Hepatocyte (in vitro differentiated cells): ENCODE measurements around the gene GRIN3B. TPM values are rescaled to one million over a fixed set of nuclear protein-coding genes. Genes with fewer than 3 reads are reported as not detected.

ENCODE experiments used
- DNase-seq: peaks from one replicate; pipeline ENCODE4 v3.0.0-alpha.2; 2016; ENCODE audit warnings: low spot score
- H2AFZ ChIP-seq: fragments of 200-600 bp; sonication (generic); 2 replicates; pipeline ENCODE4 v1.6.0; 2016; ENCODE audit warnings: antibody characterized with exemption, mild to moderate bottlenecking
- H3K27ac ChIP-seq: fragments of 200-600 bp; sonication (generic); 2 replicates; pipeline ENCODE4 v1.5.1; 2016; ENCODE audit warnings: mild to moderate bottlenecking
- H3K27me3 ChIP-seq: fragments of 200-600 bp; sonication (generic); 2 replicates; pipeline ENCODE4 v1.6.1; 2016
- H3K36me3 ChIP-seq: fragments of 200-600 bp; sonication (generic); replicated peaks from 2 replicates; pipeline ENCODE4 v1.5.1; 2016; ENCODE audit warnings: low read depth; ENCODE audit not compliant: insufficient read depth
- H3K4me1 ChIP-seq: fragments of 200-600 bp; sonication (generic); 2 replicates; pipeline ENCODE4 v1.5.1; 2016; ENCODE audit warnings: mild to moderate bottlenecking, moderate library complexity; ENCODE audit not compliant: insufficient read depth
- H3K4me2 ChIP-seq: fragments of 200-600 bp; sonication (generic); 2 replicates; pipeline ENCODE4 v1.6.0; 2016
- H3K4me3 ChIP-seq: fragments of 200-600 bp; sonication (generic); 2 replicates; pipeline ENCODE4 v1.5.1; 2016; ENCODE audit warnings: mild to moderate bottlenecking
- H3K79me2 ChIP-seq: fragments of 200-600 bp; sonication (generic); 2 replicates; pipeline ENCODE4 v1.6.0; 2017; ENCODE audit warnings: mild to moderate bottlenecking
- H3K9me2 ChIP-seq: fragments of 200-600 bp; sonication (generic); replicated peaks from 2 replicates; pipeline ENCODE4 v1.6.0; 2017; ENCODE audit warnings: mild to moderate bottlenecking; ENCODE audit not compliant: insufficient read depth
- H3K9me3 ChIP-seq: fragments of 200-600 bp; sonication (generic); 2 replicates; pipeline ENCODE4 v1.5.1; 2016; ENCODE audit warnings: low read depth, mild to moderate bottlenecking
- H4K20me1 ChIP-seq: fragments of 200-600 bp; sonication (generic); 2 replicates; pipeline ENCODE4 v1.6.0; 2016; ENCODE audit warnings: mild to moderate bottlenecking; ENCODE audit not compliant: insufficient read depth, poor library complexity, severe bottlenecking
- EZH2 ChIP-seq: fragments of 200-600 bp; sonication (generic); IDR thresholded peaks from 2 replicates; pipeline ENCODE4 v1.6.1; 2016; ENCODE audit warnings: antibody characterized with exemption, mild to moderate bottlenecking, borderline replicate concordance
- EZH2phosphoT487 ChIP-seq: fragments of 200-600 bp; sonication (generic); IDR thresholded peaks from one replicate; pipeline ENCODE4 v1.6.1; 2018; ENCODE audit warnings: antibody characterized with exemption, mild to moderate bottlenecking, low read depth, moderate library complexity; ENCODE audit not compliant: unreplicated experiment, severe bottlenecking
- WGBS: methylation state at CpG from one replicate; pipeline ENCODE4 v1.1.6; 2016; ENCODE audit warnings: low lambda C conversion rate; ENCODE audit errors: missing lambda C conversion rate; 5-methylcytosine and 5-hydroxymethylcytosine counted together
- polyA plus RNA-seq: library from polyadenylated mRNA; unstranded; fragments of >200 nt; fragmentation: Nextera tagmentation; extraction: Ambion mirVana; gene quantifications from 2 replicates; pipeline ENCODE4 v1.2.1, GENCODE V29; 2016
- total RNA-seq: library from RNA; depleted of rRNA; stranded (reverse); fragments of >200 nt; gene quantifications from 2 replicates; pipeline ENCODE4 v1.2.3, GENCODE V29; 2014
- TF ChIP-seq, protein P1 (sequence below): fragments of 200-600 bp; sonication (generic); IDR thresholded peaks from 2 replicates; pipeline ENCODE4 v1.5.1; 2016; ENCODE audit warnings: antibody characterized with exemption, mild to moderate bottlenecking; ENCODE audit not compliant: poor library complexity

Gene GRIN3B
- total and polyA plus RNA-seq, 2 experiments from 2014 or later = 0.30 to 0.48 TPM

DNA sequence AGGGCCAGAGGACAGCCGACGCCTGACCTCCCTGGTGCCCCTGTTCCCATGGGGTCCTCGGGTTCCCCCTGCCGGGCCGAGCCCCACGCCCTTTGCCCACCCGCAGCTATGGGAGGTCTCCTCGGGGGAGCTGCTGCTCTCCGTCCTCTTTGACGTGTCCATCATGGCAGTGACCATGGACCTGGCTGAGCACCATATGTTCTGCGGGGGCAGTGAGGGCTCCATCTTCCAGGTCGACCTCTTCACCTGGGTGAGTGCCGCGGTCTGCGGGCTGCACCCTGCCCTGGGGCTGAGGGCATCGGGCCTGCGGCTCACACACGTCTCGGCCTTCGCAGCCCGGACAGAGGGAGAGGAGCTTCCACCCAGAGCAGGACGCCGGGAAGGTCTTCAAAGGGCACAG lies 9.5 kb upstream of the GRIN3B start:
- Histone ChIP-seq H2AFZ (no peak overlapping the region), H3K9me3 (no peaks in the 10 kb centered on the region), H3K27ac (no peak overlapping the region), H4K20me1 (no peaks in the 10 kb centered on the region), H3K27me3 (peaks cover 4% of the 10 kb centered on the region), H3K79me2 (no peaks in the 10 kb centered on the region), H3K4me2 (no peak overlapping the region), H3K4me1 (no peaks in the 10 kb centered on the region), H3K9me2 (no peaks in the 10 kb centered on the region), H3K36me3 (no peaks in the 10 kb centered on the region), H3K4me3 (no peak overlapping the region)
- 95% methylated on average over 23 of the region's 23 CpGs for WGBS
- TF ChIP-seq, protein P1, sequence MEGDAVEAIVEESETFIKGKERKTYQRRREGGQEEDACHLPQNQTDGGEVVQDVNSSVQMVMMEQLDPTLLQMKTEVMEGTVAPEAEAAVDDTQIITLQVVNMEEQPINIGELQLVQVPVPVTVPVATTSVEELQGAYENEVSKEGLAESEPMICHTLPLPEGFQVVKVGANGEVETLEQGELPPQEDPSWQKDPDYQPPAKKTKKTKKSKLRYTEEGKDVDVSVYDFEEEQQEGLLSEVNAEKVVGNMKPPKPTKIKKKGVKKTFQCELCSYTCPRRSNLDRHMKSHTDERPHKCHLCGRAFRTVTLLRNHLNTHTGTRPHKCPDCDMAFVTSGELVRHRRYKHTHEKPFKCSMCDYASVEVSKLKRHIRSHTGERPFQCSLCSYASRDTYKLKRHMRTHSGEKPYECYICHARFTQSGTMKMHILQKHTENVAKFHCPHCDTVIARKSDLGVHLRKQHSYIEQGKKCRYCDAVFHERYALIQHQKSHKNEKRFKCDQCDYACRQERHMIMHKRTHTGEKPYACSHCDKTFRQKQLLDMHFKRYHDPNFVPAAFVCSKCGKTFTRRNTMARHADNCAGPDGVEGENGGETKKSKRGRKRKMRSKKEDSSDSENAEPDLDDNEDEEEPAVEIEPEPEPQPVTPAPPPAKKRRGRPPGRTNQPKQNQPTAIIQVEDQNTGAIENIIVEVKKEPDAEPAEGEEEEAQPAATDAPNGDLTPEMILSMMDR = no peak
- TF ChIP-seq EZH2phosphoT487 (no peak), EZH2 (no peak)
- no peak for DNase-seq

DNA sequence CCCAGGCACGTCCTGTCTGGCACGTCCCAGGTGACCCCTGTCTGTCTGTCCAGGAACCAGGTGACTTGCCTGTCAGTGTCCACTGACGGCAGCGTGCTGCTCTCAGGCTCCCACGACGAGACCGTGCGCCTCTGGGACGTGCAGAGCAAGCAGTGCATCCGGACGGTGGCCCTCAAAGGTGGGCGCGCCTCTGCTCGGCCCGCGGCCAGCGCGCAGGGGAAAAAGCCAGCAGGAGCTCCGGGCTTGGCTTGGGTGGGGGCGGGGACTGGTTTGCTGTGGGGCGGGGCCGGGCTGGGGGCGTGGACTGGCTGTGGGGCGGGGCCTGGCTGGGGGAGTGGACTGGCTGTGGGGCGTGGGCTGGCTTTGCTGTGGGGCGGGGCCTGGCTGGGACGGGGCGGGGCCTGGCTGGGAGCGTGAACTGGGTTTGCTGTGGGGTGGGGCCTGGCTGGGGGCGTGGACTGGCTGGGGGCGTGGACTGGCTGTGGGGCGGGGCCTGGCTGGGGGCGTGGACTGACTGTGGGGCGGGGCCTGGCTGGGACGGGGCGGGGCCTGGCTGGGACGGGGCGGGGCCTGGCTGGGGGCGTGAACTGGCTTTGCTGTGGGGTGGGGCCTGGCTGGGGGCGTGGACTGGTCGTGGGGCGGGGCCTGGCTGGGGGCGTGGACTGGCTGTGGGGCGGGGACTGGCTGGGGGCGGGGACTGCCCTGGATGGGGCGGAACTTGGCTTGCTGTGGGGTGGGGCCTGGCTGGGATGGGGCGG lies 8.9 kb upstream of the GRIN3B start:
- no peaks in the 10 kb centered on the region for H3K9me2 ChIP-seq
- no peak overlapping the region for H3K4me2 ChIP-seq
- TF ChIP-seq EZH2 = no peak
- no peak for TF ChIP-seq EZH2phosphoT487
- TF ChIP-seq, protein P1 = no peak
- H3K4me1 ChIP-seq = peaks cover 6% of the 10 kb centered on the region
- no peaks in the 10 kb centered on the region for H3K36me3 ChIP-seq
- H3K27me3 ChIP-seq = peaks cover 8% of the 10 kb centered on the region
- no peak overlapping the region for H2AFZ ChIP-seq
- no peak overlapping the region for H3K27ac ChIP-seq
- no peaks in the 10 kb centered on the region for H4K20me1 ChIP-seq
- H3K9me3 ChIP-seq = no peaks in the 10 kb centered on the region
- no peak for DNase-seq
- H3K4me3 ChIP-seq = no peak overlapping the region
- WGBS = 97% methylated on average over 16 of the region's 47 CpGs
- no peaks in the 10 kb centered on the region for H3K79me2 ChIP-seq

GRCh38 chr19:991932-992669 lies 8.1 kb upstream of the GRIN3B start:
- TF ChIP-seq, protein P1 = no peak
- TF ChIP-seq EZH2phosphoT487 (no peak), EZH2 (no peak)
- H3K9me3 ChIP-seq = no peaks in the 10 kb centered on the region
- no peaks in the 10 kb centered on the region for H3K79me2 ChIP-seq
- no peak overlapping the region for H3K4me2 ChIP-seq
- H4K20me1 ChIP-seq = no peaks in the 10 kb centered on the region
- H2AFZ ChIP-seq = no peak overlapping the region
- 94% methylated on average over 34 of the region's 42 CpGs for WGBS
- DNase-seq = no peak
- peaks cover 15% of the 10 kb centered on the region for H3K27me3 ChIP-seq
- no peaks in the 10 kb centered on the region for H3K36me3 ChIP-seq
- H3K4me1 ChIP-seq = peaks cover 11% of the 10 kb centered on the region
- H3K4me3 ChIP-seq = no peak overlapping the region
- no peaks in the 10 kb centered on the region for H3K9me2 ChIP-seq
- no peak overlapping the region for H3K27ac ChIP-seq
